Bone marrow (tissue), 2 donors: ENCODE results near the gene ELMOD2.

Source experiments
- DNase-seq, 2 donors: peaks; one replicate each; lab custom pipeline; 2025; lab: John Stamatoyannopoulos, UW

The ELMOD2 gene

DNA sequence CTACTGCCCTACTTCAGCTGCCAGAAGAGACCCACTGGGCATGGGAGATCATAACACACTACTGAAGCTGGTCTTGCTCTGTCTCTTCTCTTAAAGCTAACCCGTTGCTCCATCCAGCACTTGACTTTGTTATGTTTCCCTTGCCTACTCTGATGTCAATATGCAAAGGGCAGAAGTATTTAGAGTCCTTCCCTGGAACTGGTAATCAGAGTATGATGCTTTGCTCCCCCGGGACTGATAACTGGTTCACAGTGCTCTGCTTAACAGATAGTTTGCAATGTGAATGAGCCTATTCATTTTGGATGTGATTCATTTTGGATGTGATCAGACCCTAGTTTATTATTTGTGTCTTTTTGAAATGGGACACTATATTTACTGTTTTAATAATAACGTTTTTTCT, 57.1 kb downstream of the ELMOD2 start:
- DNase-seq: no peak

DNA sequence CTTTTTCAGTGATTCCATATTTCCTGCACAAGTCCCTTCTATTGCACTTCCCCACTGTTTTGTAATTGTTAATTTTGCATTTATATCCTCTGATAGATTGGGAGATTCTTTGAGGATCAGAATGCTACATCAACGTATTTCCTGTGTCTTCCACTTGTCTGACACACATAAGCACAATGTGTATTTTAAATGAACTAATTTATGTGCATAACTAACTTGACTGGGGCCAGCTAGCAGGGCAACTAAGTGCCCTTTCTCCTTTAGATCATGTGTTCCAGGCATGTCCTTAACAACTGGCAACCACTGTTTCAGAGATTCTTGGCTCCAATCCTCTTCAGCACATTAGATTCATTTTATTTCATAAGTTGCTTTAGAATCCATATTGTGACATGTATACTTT, 60.5 kb downstream of the ELMOD2 start:
- no peak for DNase-seq

DNA sequence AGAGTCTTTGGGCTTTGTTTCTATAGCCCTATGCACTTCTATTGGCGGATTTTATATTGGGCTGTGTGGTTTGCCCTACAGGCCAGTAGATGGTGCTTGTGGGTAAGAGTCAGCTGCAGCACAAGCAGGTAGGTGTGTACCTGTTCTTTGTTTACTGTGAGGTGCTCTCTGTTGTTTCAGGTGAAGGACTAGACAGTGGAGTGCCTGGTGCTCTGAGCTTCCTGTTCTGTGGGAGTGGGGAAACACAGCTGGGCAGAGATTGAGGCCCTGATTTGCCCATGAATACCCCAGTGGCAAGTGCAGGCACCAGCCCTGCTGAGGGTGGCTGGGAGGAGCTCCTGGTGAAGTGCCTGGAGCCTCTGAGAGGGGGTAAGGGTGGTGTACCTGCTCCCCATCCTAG, 71.1 kb downstream of the ELMOD2 start:
- DNase-seq: no peak

DNA sequence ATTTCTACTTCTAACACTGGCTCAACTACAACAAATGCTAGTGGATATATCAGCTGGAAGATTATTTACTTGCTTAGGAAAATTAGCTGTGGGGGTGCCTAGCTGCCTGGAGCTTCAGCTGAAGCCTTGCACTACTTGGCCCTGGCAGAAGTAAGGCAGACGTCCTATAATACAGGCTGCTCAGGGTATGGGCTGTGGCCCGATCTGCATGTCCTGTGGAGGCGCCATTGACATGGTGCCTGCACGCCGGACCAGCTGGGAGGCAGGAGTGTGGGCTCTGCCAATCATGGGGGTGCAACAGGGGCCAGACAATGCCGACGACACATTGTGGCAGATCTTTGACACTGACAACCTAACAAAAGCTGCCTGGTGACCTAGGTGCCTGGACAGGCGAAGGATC, 76.4 kb downstream of the ELMOD2 start:
- no peak for DNase-seq

DNA sequence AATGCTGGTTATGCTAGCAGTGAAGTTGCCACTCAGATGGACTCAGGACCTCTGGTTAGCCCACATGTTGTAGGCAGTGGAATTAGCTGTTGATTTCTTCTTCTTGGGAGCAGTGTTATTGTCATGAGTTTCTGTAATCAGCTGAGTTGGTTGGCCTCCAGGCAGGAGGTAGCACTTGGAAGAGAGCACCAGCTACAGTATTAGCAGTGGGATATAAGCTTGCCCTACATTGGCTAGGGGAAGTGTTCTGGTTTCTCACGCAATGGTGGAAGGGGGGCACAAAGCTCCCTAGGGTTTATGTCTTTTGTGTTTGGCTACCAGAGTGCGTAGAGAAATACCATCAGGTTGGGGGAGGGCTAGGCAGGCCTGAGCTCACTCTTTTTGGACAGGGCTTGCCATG, 78.7 kb downstream of the ELMOD2 start:
- no peak for DNase-seq

DNA sequence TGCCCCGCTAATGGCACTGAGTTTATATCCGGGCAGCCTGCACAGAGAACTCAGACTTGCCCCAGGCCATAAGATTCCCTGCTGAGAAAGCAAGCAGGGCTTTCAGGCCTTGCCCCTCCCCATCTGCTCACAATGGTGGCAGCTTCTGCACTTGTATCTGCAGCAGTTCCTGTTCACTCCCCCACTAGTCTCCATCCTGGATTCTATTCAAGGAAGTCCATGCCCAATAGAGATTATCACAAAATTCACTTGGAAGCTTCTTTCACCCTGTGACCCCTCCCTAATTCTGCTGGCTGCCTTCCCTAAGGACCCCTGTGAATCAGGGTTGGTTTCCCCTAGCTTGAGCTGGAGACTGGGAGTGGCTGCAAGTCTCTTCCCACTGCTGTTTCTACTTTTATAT, 79.3 kb downstream of the ELMOD2 start:
- no peak for DNase-seq
